ENCODE measurements around the gene ZDHHC19. TPM values are rescaled to one million over a fixed set of nuclear protein-coding genes. Genes with fewer than 3 reads are reported as not detected.

The ZDHHC19 gene
- polyA plus RNA-seq, 2 donors: 0.09 TPM; not detected in 1

- Histone ChIP-seq H3K36me3 (ENCODE audit: control insufficient read depth in 2 of 2, insufficient read depth in 2 of 2, low read length in 1 of 2) (no peaks in the 10 kb centered on the region), H3K9me3 (ENCODE audit: control insufficient read depth in 2 of 2, insufficient read depth in 1 of 2, low read depth in 1 of 2, low read length in 1 of 2) (no peaks in the 10 kb centered on the region), H3K4me1 (ENCODE audit: control insufficient read depth in 2 of 2, insufficient read depth in 2 of 2, low read length in 1 of 2) (peaks cover 0 to 2% of the 10 kb centered on the region in 2 donors), H3K27ac (ENCODE audit: low read depth in 2 of 2, low read length in 1 of 2) (no peak overlapping the region), H3K27me3 (ENCODE audit: control insufficient read depth in 1 of 2, insufficient read depth in 2 of 2, low read length in 2 of 2) (no peaks in the 10 kb centered on the region), H3K4me3 (ENCODE audit: low read depth in 1 of 2, low read length in 2 of 2) (no peak overlapping the region)
- 89 to 92% methylated on average over 15 of the region's 15 CpGs for WGBS, 2 donors
Observed at GRCh38 chr3:196225763-196226364, 14.7 kb upstream of the ZDHHC19 start.

GRCh38 chr3:196225086-196225485, 13.9 kb upstream of the ZDHHC19 start:
- H3K4me1 ChIP-seq (ENCODE audit: control insufficient read depth in 2 of 2, insufficient read depth in 2 of 2, low read length in 1 of 2): peaks cover 0 to 2% of the 10 kb centered on the region in 2 donors
- no peak overlapping the region for H3K27ac ChIP-seq (ENCODE audit: low read depth in 2 of 2, low read length in 1 of 2)
- no peaks in the 10 kb centered on the region for H3K27me3 ChIP-seq (ENCODE audit: control insufficient read depth in 1 of 2, insufficient read depth in 2 of 2, low read length in 2 of 2)
- H3K36me3 ChIP-seq (ENCODE audit: control insufficient read depth in 2 of 2, insufficient read depth in 2 of 2, low read length in 1 of 2): no peaks in the 10 kb centered on the region
- H3K9me3 ChIP-seq (ENCODE audit: control insufficient read depth in 2 of 2, insufficient read depth in 1 of 2, low read depth in 1 of 2, low read length in 1 of 2): no peaks in the 10 kb centered on the region
- no peak overlapping the region for H3K4me3 ChIP-seq (ENCODE audit: low read depth in 1 of 2, low read length in 2 of 2)
- 91 to 97% methylated on average over 10 of the region's 10 CpGs for WGBS, 2 donors

GRCh38 chr3:196222876-196223595, 11.8 kb upstream of the ZDHHC19 start:
- H3K9me3 ChIP-seq (ENCODE audit: control insufficient read depth in 2 of 2, insufficient read depth in 1 of 2, low read depth in 1 of 2, low read length in 1 of 2): no peaks in the 10 kb centered on the region
- no peak overlapping the region for H3K27ac ChIP-seq (ENCODE audit: low read depth in 2 of 2, low read length in 1 of 2)
- H3K36me3 ChIP-seq (ENCODE audit: control insufficient read depth in 2 of 2, insufficient read depth in 2 of 2, low read length in 1 of 2): no peaks in the 10 kb centered on the region
- 51 to 57% methylated on average over 19 of the region's 19 CpGs for WGBS, 2 donors
- H3K4me3 ChIP-seq (ENCODE audit: low read depth in 1 of 2, low read length in 2 of 2): no peak overlapping the region
- H3K4me1 ChIP-seq (ENCODE audit: control insufficient read depth in 2 of 2, insufficient read depth in 2 of 2, low read length in 1 of 2): peaks cover 2 to 3% of the 10 kb centered on the region in 2 donors
- H3K27me3 ChIP-seq (ENCODE audit: control insufficient read depth in 1 of 2, insufficient read depth in 2 of 2, low read length in 2 of 2): no peaks in the 10 kb centered on the region

- Histone ChIP-seq H3K9me3 (ENCODE audit: control insufficient read depth in 2 of 2, insufficient read depth in 1 of 2, low read depth in 1 of 2, low read length in 1 of 2) (no peaks in the 10 kb centered on the region), H3K4me1 (ENCODE audit: control insufficient read depth in 2 of 2, insufficient read depth in 2 of 2, low read length in 1 of 2) (peaks cover 3 to 7% of the 10 kb centered on the region in 2 donors), H3K27me3 (ENCODE audit: control insufficient read depth in 1 of 2, insufficient read depth in 2 of 2, low read length in 2 of 2) (no peaks in the 10 kb centered on the region), H3K36me3 (ENCODE audit: control insufficient read depth in 2 of 2, insufficient read depth in 2 of 2, low read length in 1 of 2) (no peaks in the 10 kb centered on the region), H3K4me3 (ENCODE audit: low read depth in 1 of 2, low read length in 2 of 2) (no peak overlapping the region), H3K27ac (ENCODE audit: low read depth in 2 of 2, low read length in 1 of 2) (no peak overlapping the region)
- WGBS, 2 donors: 93 to 96% methylated on average over 7 of the region's 7 CpGs
Observed at GRCh38 chr3:196220991-196221390, 9.8 kb upstream of the ZDHHC19 start.

GRCh38 chr3:196220587-196220986, 9.4 kb upstream of the ZDHHC19 start:
- WGBS, 2 donors: 74 to 83% methylated on average over 10 of the region's 10 CpGs
- Histone ChIP-seq H3K27ac (ENCODE audit: low read depth in 2 of 2, low read length in 1 of 2) (no peak overlapping the region), H3K4me1 (ENCODE audit: control insufficient read depth in 2 of 2, insufficient read depth in 2 of 2, low read length in 1 of 2) (peaks cover 3 to 7% of the 10 kb centered on the region in 2 donors), H3K9me3 (ENCODE audit: control insufficient read depth in 2 of 2, insufficient read depth in 1 of 2, low read depth in 1 of 2, low read length in 1 of 2) (no peaks in the 10 kb centered on the region), H3K36me3 (ENCODE audit: control insufficient read depth in 2 of 2, insufficient read depth in 2 of 2, low read length in 1 of 2) (no peaks in the 10 kb centered on the region), H3K27me3 (ENCODE audit: control insufficient read depth in 1 of 2, insufficient read depth in 2 of 2, low read length in 2 of 2) (no peaks in the 10 kb centered on the region), H3K4me3 (ENCODE audit: low read depth in 1 of 2, low read length in 2 of 2) (no peak overlapping the region)

- Histone ChIP-seq H3K36me3 (ENCODE audit: control insufficient read depth in 2 of 2, insufficient read depth in 2 of 2, low read length in 1 of 2) (no peaks in the 10 kb centered on the region), H3K4me1 (ENCODE audit: control insufficient read depth in 2 of 2, insufficient read depth in 2 of 2, low read length in 1 of 2) (peaks cover 3 to 7% of the 10 kb centered on the region in 2 donors), H3K9me3 (ENCODE audit: control insufficient read depth in 2 of 2, insufficient read depth in 1 of 2, low read depth in 1 of 2, low read length in 1 of 2) (no peaks in the 10 kb centered on the region), H3K27me3 (ENCODE audit: control insufficient read depth in 1 of 2, insufficient read depth in 2 of 2, low read length in 2 of 2) (no peaks in the 10 kb centered on the region), H3K27ac (ENCODE audit: low read depth in 2 of 2, low read length in 1 of 2) (no peak overlapping the region), H3K4me3 (ENCODE audit: low read depth in 1 of 2, low read length in 2 of 2) (no peak overlapping the region)
- WGBS, 2 donors: 89 to 90% methylated on average over 19 of the region's 19 CpGs
Observed at GRCh38 chr3:196219970-196220311, 8.7 kb upstream of the ZDHHC19 start.

- Histone ChIP-seq H3K27me3 (ENCODE audit: control insufficient read depth in 1 of 2, insufficient read depth in 2 of 2, low read length in 2 of 2) (no peaks in the 10 kb centered on the region), H3K4me1 (ENCODE audit: control insufficient read depth in 2 of 2, insufficient read depth in 2 of 2, low read length in 1 of 2) (peaks cover 3 to 7% of the 10 kb centered on the region in 2 donors), H3K27ac (ENCODE audit: low read depth in 2 of 2, low read length in 1 of 2) (peak overlapping the region in 1 of 2 donors; percentile 26), H3K9me3 (ENCODE audit: control insufficient read depth in 2 of 2, insufficient read depth in 1 of 2, low read depth in 1 of 2, low read length in 1 of 2) (no peaks in the 10 kb centered on the region), H3K4me3 (ENCODE audit: low read depth in 1 of 2, low read length in 2 of 2) (peak overlapping the region in 1 of 2 donors; percentile 20), H3K36me3 (ENCODE audit: control insufficient read depth in 2 of 2, insufficient read depth in 2 of 2, low read length in 1 of 2) (no peaks in the 10 kb centered on the region)
- 12 to 25% methylated on average over 19 of the region's 19 CpGs for WGBS, 2 donors
Observed at GRCh38 chr3:196219194-196219969, 8.2 kb upstream of the ZDHHC19 start.

- no peak overlapping the region for H3K4me3 ChIP-seq (ENCODE audit: low read depth in 1 of 2, low read length in 2 of 2)
- WGBS, 2 donors: 85 to 89% methylated on average over 13 of the region's 13 CpGs
- H3K9me3 ChIP-seq (ENCODE audit: control insufficient read depth in 2 of 2, insufficient read depth in 1 of 2, low read depth in 1 of 2, low read length in 1 of 2): no peaks in the 10 kb centered on the region
- no peaks in the 10 kb centered on the region for H3K27me3 ChIP-seq (ENCODE audit: control insufficient read depth in 1 of 2, insufficient read depth in 2 of 2, low read length in 2 of 2)
- H3K36me3 ChIP-seq (ENCODE audit: control insufficient read depth in 2 of 2, insufficient read depth in 2 of 2, low read length in 1 of 2): no peaks in the 10 kb centered on the region
- no peak overlapping the region for H3K27ac ChIP-seq (ENCODE audit: low read depth in 2 of 2, low read length in 1 of 2)
- peaks cover 3 to 7% of the 10 kb centered on the region in 2 donors for H3K4me1 ChIP-seq (ENCODE audit: control insufficient read depth in 2 of 2, insufficient read depth in 2 of 2, low read length in 1 of 2)
Observed at GRCh38 chr3:196218155-196218712, 7.0 kb upstream of the ZDHHC19 start.

- Histone ChIP-seq H3K27me3 (ENCODE audit: control insufficient read depth in 1 of 2, insufficient read depth in 2 of 2, low read length in 2 of 2) (no peaks in the 10 kb centered on the region), H3K4me1 (ENCODE audit: control insufficient read depth in 2 of 2, insufficient read depth in 2 of 2, low read length in 1 of 2) (peaks cover 3 to 7% of the 10 kb centered on the region in 2 donors), H3K27ac (ENCODE audit: low read depth in 2 of 2, low read length in 1 of 2) (no peak overlapping the region), H3K9me3 (ENCODE audit: control insufficient read depth in 2 of 2, insufficient read depth in 1 of 2, low read depth in 1 of 2, low read length in 1 of 2) (no peaks in the 10 kb centered on the region), H3K4me3 (ENCODE audit: low read depth in 1 of 2, low read length in 2 of 2) (no peak overlapping the region), H3K36me3 (ENCODE audit: control insufficient read depth in 2 of 2, insufficient read depth in 2 of 2, low read length in 1 of 2) (no peaks in the 10 kb centered on the region)
- WGBS, 2 donors: 93% methylated on average over 11 to 12 of the region's 12 CpGs
Observed at GRCh38 chr3:196217307-196218154, 6.3 kb upstream of the ZDHHC19 start.

Measured in esophagus (tissue), 2 donors.